HepG2 (cell line): ENCODE measurements around the gene MTNR1A.

Source experiments
- CTCF ChIP-seq: sonication (generic); formaldehyde crosslinking; IDR thresholded peaks from 2 replicates; pipeline ENCODE4 v1.5.0; 2020; ENCODE audit warnings: mild to moderate bottlenecking, missing genetic modification reagents, moderate library complexity
- KAT7 ChIP-seq: IDR thresholded peaks from 2 replicates; pipeline ENCODE4 v1.6.1; 2018; ENCODE audit warnings: borderline replicate concordance, missing compliant biosample characterization
- KDM1A ChIP-seq: IDR thresholded peaks from 2 replicates; pipeline ENCODE4 v1.6.1; 2016; ENCODE audit warnings: missing compliant biosample characterization

DNA sequence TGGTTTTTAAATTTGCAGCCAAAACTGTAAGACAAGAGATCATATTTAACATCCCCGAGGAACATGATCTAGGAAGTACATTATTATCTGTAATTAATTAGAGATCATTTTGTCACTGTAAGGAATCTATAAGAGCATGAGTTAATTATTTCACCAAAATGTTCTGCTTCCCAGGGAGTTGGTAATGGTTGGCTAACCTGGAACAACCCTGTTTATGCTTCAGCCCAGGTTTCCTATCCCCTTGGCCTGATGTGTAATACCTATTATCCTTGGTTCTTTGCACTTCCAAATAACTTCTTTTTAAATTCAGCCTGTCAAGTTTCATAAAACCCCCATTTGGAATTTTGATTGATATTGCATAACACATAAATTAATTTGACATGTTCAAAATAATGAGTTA, 6.4 kb upstream of the MTNR1A start:
- TF ChIP-seq CTCF (CRISPR knock-in tag) (no peak), KAT7 (CRISPR knock-in tag) (no peak), KDM1A (CRISPR knock-in tag) (no peak)
